ENCODE results near the gene RAPH1. TPM values are rescaled to one million over a fixed set of nuclear protein-coding genes. Genes with fewer than 3 reads are reported as not detected.
A peak's percentile ranks its signal among the peaks of the same experiment; 100 is the strongest.

The RAPH1 gene
- total and polyA plus RNA-seq, 2 experiments from 2014 or later = 38.8 to 83.9 TPM

- no peaks in the 10 kb centered on the region for H3K9me2 ChIP-seq (ENCODE audit: insufficient read depth)
- no peak overlapping the region for H3K9ac ChIP-seq
- in situ Hi-C loops (cut with MboI) = no loop called here
- no peak overlapping the region for H3K4me3 ChIP-seq
- 37% methylated on average over 4 of the region's 4 CpGs for WGBS, 2 experiments (ENCODE audit: low coverage in 1 of 2, low lambda C conversion rate in 2 of 2, missing lambda C conversion rate in 2 of 2)
- no peak overlapping the region; the same call in 1 of the 2 replicates for H2AFZ ChIP-seq
- no peaks in the 10 kb centered on the region for H3K27me3 ChIP-seq (replicated peaks; ENCODE audit: insufficient read depth)
- peak overlapping the region; percentile 40 for H3K4me2 ChIP-seq (ENCODE audit: unreplicated experiment)
- H3K79me2 ChIP-seq (ENCODE audit: insufficient read depth) = no peaks in the 10 kb centered on the region
- no peak for TF ChIP-seq EZH2 (IDR thresholded peaks at IDR 0.05; ENCODE audit: insufficient read depth, poor library complexity, severe bottlenecking)
- no peak for TF ChIP-seq EZH2phosphoT487 (IDR thresholded peaks at IDR 0.05; ENCODE audit: insufficient read depth, low read depth)
- H4K20me1 ChIP-seq (ENCODE audit: insufficient read depth) = no peaks in the 10 kb centered on the region
- no peaks in the 10 kb centered on the region for H3K36me3 ChIP-seq (ENCODE audit: low read depth)
- peak; percentile 91 for DNase-seq
- H3K4me1 ChIP-seq (ENCODE audit: insufficient read depth) = peaks cover 31% of the 10 kb centered on the region
- H3K27ac ChIP-seq = peak overlapping the region; percentile 55
- H3K9me3 ChIP-seq (ENCODE audit: low read depth) = no peaks in the 10 kb centered on the region
- H3F3A ChIP-seq (ENCODE audit: insufficient read depth) = peaks cover 31% of the 10 kb centered on the region
Observed at GRCh38 chr2:203578759-203579643, 43.9 kb upstream of the RAPH1 start.

GRCh38 chr2:203574824-203575223 is 39.7 kb upstream of the RAPH1 start:
- no peaks in the 10 kb centered on the region for H3K9me2 ChIP-seq (ENCODE audit: insufficient read depth)
- peaks cover 13% of the 10 kb centered on the region; the same call in 1 of the 2 replicates for H3F3A ChIP-seq (ENCODE audit: insufficient read depth)
- H3K36me3 ChIP-seq (ENCODE audit: low read depth) = no peaks in the 10 kb centered on the region
- no peaks in the 10 kb centered on the region for H3K9me3 ChIP-seq (ENCODE audit: low read depth)
- H4K20me1 ChIP-seq (ENCODE audit: insufficient read depth) = no peaks in the 10 kb centered on the region
- TF ChIP-seq EZH2 (IDR thresholded peaks at IDR 0.05; ENCODE audit: insufficient read depth, poor library complexity, severe bottlenecking) (no peak), EZH2phosphoT487 (IDR thresholded peaks at IDR 0.05; ENCODE audit: insufficient read depth, low read depth) (no peak)
- no peaks in the 10 kb centered on the region for H3K79me2 ChIP-seq (ENCODE audit: insufficient read depth)
- H3K9ac ChIP-seq = no peak overlapping the region
- no peak overlapping the region for H3K27ac ChIP-seq
- no peak overlapping the region for H3K4me2 ChIP-seq (ENCODE audit: unreplicated experiment)
- peaks cover 14% of the 10 kb centered on the region for H3K4me1 ChIP-seq (ENCODE audit: insufficient read depth)
- in situ Hi-C loops (cut with MboI) = no loop called here
- no peak overlapping the region for H3K4me3 ChIP-seq
- WGBS, 2 experiments (ENCODE audit: low coverage in 1 of 2, low lambda C conversion rate in 2 of 2, missing lambda C conversion rate in 2 of 2) = 64 to 67% methylated on average over 6 of the region's 6 CpGs
- no peaks in the 10 kb centered on the region for H3K27me3 ChIP-seq (replicated peaks; ENCODE audit: insufficient read depth)
- no peak for DNase-seq
- no peak overlapping the region for H2AFZ ChIP-seq

GRCh38 chr2:203572316-203572715 is 37.2 kb upstream of the RAPH1 start:
- peaks cover 4% of the 10 kb centered on the region; the same call in 1 of the 2 replicates for H3K4me1 ChIP-seq (ENCODE audit: insufficient read depth)
- no peaks in the 10 kb centered on the region for H4K20me1 ChIP-seq (ENCODE audit: insufficient read depth)
- TF ChIP-seq EZH2phosphoT487 (IDR thresholded peaks at IDR 0.05; ENCODE audit: insufficient read depth, low read depth) = no peak
- TF ChIP-seq EZH2 (IDR thresholded peaks at IDR 0.05; ENCODE audit: insufficient read depth, poor library complexity, severe bottlenecking) = no peak
- H3K9me3 ChIP-seq (ENCODE audit: low read depth) = no peaks in the 10 kb centered on the region
- H3K27ac ChIP-seq = no peak overlapping the region
- no peak overlapping the region for H2AFZ ChIP-seq
- no peaks in the 10 kb centered on the region for H3K79me2 ChIP-seq (ENCODE audit: insufficient read depth)
- no peak overlapping the region for H3K4me3 ChIP-seq
- no peak overlapping the region for H3K4me2 ChIP-seq (ENCODE audit: unreplicated experiment)
- H3F3A ChIP-seq (ENCODE audit: insufficient read depth) = 0 out of 2 replicates have a peak, but pooled peaks cover 8% of the 10 kb centered on the region
- no peaks in the 10 kb centered on the region for H3K9me2 ChIP-seq (ENCODE audit: insufficient read depth)
- in situ Hi-C loops (cut with MboI) = no loop called here
- WGBS, 2 experiments (ENCODE audit: low coverage in 1 of 2, low lambda C conversion rate in 2 of 2, missing lambda C conversion rate in 2 of 2) = 90 to 94% methylated on average over 7 of the region's 7 CpGs
- H3K9ac ChIP-seq = no peak overlapping the region
- H3K27me3 ChIP-seq (replicated peaks; ENCODE audit: insufficient read depth) = no peaks in the 10 kb centered on the region
- DNase-seq = no peak
- no peaks in the 10 kb centered on the region for H3K36me3 ChIP-seq (ENCODE audit: low read depth)

- no peak overlapping the region for H2AFZ ChIP-seq
- H4K20me1 ChIP-seq (ENCODE audit: insufficient read depth) = no peaks in the 10 kb centered on the region
- H3K4me2 ChIP-seq (ENCODE audit: unreplicated experiment) = no peak overlapping the region
- H3K9me3 ChIP-seq (ENCODE audit: low read depth) = no peaks in the 10 kb centered on the region
- in situ Hi-C loops (cut with MboI) = no loop called here
- H3K9ac ChIP-seq = no peak overlapping the region
- 85% methylated on average over 8 of the region's 8 CpGs for WGBS, 2 experiments (ENCODE audit: low coverage in 1 of 2, low lambda C conversion rate in 2 of 2, missing lambda C conversion rate in 2 of 2)
- H3F3A ChIP-seq (ENCODE audit: insufficient read depth) = 0 out of 2 replicates have a peak, but pooled peaks cover 8% of the 10 kb centered on the region
- no peak for DNase-seq
- no peaks in the 10 kb centered on the region for H3K79me2 ChIP-seq (ENCODE audit: insufficient read depth)
- H3K9me2 ChIP-seq (ENCODE audit: insufficient read depth) = no peaks in the 10 kb centered on the region
- peaks cover 4% of the 10 kb centered on the region; the same call in 1 of the 2 replicates for H3K4me1 ChIP-seq (ENCODE audit: insufficient read depth)
- no peak overlapping the region for H3K27ac ChIP-seq
- H3K36me3 ChIP-seq (ENCODE audit: low read depth) = no peaks in the 10 kb centered on the region
- H3K4me3 ChIP-seq = no peak overlapping the region
- TF ChIP-seq EZH2phosphoT487 (IDR thresholded peaks at IDR 0.05; ENCODE audit: insufficient read depth, low read depth) (no peak), EZH2 (IDR thresholded peaks at IDR 0.05; ENCODE audit: insufficient read depth, poor library complexity, severe bottlenecking) (no peak)
- H3K27me3 ChIP-seq (replicated peaks; ENCODE audit: insufficient read depth) = no peaks in the 10 kb centered on the region
Observed at GRCh38 chr2:203569677-203570316, 34.7 kb upstream of the RAPH1 start.

Measured in GM23248 (cell line).